HG03460 (cell line): ENCODE results near the gene NT5DC2.
"Not testable (repeated sequence)": the region's sequence is repeated elsewhere in the genome, so short reads cannot be mapped to it uniquely, and the experiment has no call there.

ENCODE experiments used
- ATAC-seq: cut with Tn5 transposase; IDR thresholded peaks from one replicate; pipeline ENCODE4 v1.9.1; 2021; ENCODE audit not compliant: unreplicated experiment

The NT5DC2 gene

DNA sequence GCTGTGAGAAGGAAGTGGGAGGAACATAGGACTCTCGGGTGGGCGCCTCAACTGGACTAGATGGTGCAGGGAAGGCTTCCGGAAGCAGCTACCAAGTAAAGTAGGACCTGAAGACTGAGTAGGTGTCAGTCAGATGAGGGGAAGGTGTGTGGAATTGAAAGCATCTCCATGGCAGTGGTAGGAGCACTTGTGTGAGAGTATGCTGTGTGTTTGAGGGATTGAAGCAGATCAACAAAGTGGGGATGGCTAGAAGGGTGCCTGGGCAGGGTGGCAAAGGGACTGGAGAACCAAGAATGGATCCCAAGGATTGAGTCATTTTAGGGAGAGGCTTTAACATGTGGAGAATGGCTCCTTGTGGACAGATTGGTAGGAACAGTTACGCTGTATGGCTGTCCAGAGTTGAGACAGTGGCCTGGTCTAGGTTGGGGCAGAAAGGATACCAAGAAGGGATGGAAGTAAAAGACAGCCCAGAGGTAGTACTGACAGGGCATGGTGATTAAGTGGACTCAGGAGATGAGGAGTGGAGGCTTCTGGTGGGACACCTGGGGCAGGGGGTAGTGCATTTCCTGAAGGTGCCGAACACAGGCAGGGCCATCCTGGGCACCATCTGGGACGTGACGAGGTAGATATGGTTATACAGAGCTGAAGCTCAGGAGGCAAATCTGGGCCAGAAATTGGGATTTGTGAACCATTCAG lies 4.2 kb upstream of the NT5DC2 start:
- ATAC-seq, result no peak

DNA sequence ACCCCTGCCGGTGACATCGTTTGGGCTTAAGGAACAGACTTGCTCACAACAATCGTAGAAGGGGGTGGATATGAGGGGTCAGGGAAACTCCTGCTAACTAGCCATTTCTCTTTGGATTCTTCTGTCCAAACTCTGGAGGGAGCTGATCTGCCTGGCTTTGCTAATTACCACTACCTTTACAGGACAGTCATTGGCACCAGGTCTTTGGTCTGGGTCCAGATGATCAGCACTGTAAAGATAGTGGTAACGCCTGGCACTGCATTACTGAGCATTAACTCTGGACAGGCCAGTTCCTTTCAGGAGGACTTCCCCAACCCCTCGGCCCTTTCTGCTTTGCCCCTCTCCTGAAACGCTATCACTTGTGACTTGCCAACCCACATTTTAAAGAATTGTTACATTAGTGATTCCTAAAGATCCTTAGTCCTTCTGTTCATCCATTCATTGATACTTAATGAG lies 3.5 kb upstream of the NT5DC2 start:
- ATAC-seq, result no peak

DNA sequence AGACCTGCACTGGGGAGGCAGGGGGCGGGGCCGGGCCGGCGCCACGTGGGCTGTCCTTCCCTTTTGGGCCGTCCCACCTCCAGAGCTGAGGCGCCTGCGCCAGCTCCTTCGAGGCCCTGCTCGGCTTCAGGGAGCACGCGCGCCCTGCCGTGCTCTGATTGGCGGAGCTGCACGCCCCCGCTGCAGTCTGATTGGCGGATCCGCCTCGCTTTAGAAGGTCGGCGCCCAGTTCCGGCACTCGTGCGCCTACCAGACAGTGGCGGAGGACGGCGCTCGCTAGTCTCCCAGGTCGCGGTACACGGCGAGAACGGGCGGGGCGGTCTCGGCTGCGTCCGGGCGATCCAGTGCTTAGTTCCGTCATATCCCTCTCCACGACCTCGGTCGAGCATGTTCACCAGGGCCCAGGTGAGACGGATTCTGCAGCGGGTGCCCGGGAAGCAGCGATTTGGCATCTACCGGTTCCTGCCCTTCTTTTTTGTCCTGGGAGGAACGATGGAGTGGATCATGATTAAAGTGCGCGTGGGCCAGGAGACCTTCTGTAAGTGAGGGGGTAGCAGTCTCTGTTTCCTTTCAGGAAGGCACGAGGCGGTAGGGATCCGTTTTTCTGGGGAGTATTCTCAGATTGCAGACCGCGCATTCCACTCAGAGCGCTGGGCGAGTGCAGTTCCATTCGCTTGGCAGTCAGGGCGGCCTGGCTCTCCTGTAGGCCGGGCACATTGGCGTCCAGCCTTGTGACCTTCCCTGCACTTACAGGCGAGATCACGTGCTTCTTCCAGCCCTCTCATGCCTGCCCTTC lies 2.9 kb upstream of the NT5DC2 start, which contains the start of gene UQCC5:
Gene UQCC5, plus strand, starts transcription at position 237 of the 796 bp plus-strand sequence. Its CDS starts 151 bp downstream, at position 388.
- ATAC-seq, result peak; percentile 86

DNA sequence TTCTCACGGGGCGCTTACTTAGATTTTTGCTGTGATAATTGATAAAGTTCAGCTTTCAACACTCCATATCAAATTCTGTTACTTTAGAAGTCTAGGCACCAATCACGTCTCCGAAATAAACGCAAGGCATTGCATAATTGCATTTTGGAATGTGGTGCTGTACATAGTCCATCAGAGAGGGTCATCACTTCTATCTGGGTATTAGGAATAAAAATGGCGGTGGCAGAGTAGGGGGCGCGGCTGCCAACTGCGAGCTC lies 2.4 kb upstream of the NT5DC2 start:
- no peak for ATAC-seq

DNA sequence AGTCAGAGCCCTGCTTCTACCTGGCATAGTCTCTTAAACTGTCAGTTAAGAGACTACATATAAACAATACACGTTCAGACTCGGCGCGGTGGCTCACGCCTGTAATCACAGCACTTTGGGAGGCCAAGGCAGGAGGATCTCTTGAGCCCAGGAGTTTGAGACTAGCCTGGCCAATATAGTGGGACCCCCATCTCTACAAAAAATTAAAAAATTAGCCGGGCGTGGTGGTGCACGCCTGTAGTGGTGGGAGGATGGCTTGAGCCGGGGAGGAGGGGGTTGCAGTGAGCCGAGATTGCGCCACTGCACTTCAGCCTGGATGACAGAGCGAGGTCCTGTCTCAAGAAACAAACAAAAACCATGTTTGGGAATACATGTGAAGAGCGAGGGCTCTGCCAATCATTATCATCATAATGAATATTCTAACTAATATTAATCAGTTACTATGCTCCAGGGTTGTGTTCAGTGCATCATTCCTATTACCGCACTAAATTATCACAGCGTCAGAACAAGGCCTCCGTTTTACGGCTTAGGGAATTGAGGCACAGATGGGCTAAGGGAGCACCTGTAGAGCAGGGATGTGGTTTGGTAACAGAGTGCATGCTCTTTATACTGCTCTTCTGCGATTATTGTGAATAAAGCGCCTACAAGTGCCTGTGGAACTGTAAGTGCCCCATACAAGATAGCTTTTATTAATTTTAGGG lies 1.9 kb upstream of the NT5DC2 start:
- no peak for ATAC-seq

GRCh38 chr3:52534281-52535183 lies 875 bp upstream of the NT5DC2 start:
- ATAC-seq, result no peak

DNA sequence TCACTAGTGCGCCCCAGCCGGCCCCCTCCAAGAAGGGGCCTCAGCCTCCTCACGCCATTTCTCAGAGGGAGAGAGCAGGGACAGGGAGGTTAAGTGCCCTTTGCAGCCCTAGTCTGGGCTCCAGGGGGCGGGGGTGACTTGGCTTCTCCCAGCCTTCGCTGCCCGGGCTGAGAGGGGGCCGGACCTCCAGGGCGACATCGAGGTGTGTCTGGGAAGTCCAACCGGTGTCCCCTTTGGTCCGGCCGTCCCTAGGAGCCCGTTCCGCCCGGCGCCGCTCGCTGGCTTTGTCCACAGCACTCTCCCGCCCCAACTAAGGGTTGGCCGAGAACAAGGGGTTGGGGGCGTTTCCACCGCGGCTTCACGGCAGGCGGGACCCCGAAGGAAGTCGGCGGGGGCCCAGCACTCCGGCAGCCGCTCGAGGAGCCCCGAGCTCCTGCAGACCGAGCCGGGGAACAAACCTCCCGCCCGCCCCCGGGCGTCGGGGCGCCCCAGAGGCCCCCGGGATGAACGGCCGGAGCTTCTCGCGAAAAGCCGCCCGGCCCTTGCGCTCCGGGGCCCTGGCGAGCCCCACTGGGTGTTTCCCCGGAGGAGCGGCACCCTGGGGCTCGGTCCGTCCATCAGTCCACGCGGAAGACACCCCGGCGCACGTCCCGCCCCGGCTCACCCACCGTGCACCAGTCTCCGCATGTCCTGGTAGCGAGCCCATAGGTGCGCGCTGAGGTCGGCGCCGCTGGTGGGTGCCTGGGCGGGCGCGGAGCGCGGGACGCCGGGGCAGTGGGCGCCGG lies 627 bp downstream of the NT5DC2 start:
- no peak for ATAC-seq

DNA sequence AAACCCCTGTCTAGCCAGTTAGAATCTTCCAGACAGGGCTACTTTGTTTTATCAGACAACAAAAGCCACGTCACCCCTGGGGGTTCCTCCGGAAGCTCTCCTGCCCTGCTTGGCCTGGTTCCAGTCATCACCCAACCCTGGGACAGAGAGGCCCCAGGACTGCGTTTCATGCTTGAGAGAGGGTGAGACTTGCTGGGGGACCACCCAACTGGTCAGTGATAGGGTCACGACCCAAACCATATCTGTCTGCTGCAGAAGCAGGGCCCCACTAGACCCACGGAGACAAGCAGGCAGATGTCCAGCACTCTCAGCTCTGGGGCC lies 1.2 kb downstream of the NT5DC2 start:
- ATAC-seq, result no peak

- ATAC-seq, result no peak
Observed at GRCh38 chr3:52531860-52532516, 1.7 kb downstream of the NT5DC2 start.

- no peak for ATAC-seq
Observed at GRCh38 chr3:52530918-52531826, 2.5 kb downstream of the NT5DC2 start.

DNA sequence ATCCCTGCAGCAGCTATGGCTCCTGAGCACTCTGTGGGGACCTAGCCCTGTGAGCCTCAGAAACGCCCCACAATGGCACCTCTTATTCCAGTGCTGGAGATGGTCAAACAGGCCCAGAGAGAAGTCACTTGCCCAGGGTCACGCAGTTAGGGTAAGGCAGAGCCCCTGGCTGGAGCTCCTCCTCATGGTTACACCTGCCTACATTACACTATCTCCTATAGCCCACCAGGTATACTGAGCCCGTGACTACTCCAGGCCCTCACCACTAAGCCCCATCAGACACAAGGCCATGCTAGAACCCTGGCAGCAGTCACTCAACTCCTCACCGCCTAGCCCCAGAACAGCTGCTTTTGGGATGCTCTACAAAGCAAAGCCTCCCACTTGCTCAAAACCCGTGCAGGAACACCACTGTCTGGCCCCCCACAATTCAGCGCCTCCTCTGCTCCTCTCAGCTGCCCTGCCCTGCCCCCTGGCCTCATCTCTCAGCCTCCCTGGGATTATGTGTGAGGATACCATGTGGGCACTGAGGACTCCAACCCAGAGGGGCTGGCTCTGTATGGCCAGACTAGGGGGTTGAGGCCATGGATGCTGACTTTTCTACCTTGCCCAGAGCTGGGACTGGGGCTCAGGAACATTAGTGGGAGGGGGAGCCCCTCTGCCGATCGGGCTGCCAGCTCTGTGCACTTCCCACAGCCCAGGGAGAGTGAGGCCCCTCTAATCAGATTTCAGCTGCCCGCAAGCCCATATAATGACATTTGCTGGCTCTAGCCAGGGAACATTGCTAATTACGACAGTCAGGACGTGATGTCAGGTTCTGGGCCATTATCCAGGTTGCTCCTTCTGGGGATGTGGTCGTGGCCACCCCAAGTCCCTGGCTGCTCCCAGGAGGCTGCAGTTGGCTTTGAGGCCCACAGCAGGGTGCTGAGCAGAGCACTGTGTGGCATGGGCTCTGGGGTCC lies 4.0 kb downstream of the NT5DC2 start:
- no peak for ATAC-seq

DNA sequence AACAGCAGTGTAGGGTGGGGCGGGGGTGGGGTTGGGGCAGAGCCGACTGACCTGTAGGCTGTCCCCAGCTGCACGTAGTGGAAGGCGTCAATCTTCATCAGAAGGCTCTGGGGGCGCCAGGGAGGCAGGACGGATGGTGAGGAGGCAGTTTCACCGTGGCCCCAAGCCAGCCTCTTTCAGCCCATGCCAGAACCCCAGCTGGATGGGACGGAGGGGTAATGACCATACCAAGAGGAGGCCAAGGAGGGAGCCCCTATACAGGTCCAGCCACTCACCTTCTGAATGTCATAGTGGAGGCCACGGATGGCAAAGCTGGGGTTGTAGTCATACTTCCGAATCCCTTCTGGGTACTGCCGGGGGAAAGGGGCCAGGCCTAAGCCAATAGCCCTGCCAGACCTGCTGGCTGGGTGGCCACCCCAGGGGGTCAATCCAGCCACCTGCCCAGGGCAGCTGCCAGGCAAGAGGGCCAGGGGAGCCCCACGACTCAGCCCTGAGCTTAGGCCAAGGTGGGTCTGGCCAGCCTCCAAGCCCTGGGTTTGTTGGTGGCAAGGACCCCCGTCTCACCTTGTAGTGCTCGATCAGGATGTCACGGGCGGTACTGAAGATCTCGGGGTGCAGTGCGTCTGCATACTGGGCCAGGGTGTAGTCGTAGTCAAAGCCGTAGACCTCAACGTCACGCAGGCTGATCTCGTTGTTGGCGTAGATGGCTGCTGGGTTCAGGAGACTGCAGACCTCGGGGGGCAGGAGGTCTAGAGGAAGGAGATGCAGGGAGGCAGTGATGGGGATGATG lies 4.9 kb downstream of the NT5DC2 start:
- ATAC-seq, result no peak

DNA sequence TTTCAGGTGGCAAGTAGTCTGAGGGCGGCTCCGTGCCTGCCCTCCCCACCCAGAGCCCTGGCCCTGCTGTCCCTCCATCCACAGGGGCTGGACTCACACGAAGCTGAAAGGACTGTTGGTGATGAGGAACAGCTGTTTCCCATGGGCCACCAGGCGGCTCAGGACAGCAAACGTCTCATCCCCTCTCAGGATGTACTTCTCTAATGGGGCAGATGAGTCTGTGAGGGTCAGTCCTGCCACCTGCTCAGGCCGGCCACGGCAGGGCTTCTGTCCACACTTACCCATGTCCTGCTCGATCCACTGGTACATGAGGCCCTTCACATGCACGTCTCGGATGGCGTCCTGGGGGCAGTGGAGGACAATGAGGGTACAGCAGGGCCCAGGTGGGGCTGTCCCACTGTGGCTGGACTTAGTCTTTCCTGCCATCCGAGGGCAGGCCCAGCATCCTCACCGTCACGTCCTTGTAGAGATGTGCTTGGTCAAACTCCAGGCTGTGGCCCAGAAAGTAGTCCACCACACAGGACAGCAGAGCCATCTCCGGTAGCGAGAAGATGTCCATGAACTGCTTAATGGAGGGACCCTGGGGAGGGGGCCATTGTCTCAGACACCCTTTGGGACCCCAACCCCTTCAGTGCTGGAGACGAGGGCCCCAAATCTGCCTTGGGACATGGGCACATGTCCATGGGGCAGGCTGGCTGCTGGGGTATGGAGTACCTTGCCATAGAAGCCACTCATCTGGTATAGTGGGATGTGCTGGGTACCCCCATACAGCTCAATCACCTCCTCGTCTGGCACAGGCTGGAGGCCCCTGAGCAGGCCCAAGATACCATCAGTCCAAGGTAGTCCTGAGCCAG lies 5.7 kb downstream of the NT5DC2 start:
- ATAC-seq, result no peak

GRCh38 chr3:52527039-52527731 lies 6.5 kb downstream of the NT5DC2 start:
- ATAC-seq, result no peak

DNA sequence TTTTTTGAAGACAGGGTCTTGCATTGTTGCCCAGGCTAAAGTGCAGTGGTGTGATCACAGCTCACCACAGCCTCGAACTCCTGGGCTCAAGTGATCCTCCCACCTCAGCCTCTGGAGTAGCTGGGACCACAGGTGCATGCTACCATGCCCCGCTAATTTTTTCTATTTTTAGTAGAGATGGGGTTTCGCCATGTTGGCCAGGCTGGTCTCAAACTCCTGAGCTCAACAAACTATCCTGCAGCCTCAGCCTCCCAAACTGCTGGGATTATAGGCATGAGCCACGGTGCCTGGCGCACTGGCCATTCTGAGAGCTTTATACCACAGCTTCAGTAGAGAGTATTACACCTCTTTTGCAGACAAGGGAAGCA lies 7.0 kb downstream of the NT5DC2 start:
- ATAC-seq, result not testable (repeated sequence)
